GM21423 (cell line): ENCODE results near the gene EML2.

Source experiments
- ATAC-seq: cut with Tn5 transposase; IDR thresholded peaks from one replicate; pipeline ENCODE4 v1.9.1; 2021; ENCODE audit warnings: mild to moderate bottlenecking, moderate library complexity; ENCODE audit not compliant: unreplicated experiment

Gene EML2

DNA sequence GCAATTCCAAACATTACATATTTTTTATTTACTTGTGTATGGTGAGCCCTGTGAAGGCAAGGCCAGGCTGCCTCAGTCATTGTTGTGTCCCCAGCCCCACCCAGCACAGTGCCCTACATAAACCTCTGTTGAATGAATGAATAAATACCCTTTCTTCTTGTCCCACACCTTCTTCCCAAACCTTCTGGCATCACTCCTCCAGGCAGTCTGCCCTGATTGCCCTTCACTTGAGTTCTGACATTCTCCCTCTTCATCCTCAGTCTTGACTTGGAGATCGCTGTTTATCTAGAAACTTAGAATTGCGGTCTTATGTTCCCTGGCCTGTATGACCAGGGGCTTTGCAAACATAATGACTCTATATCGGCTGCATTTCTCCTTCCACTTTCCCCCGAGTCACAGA is 49.4 kb downstream of the EML2 start:
- no peak for ATAC-seq

GRCh38 chr19:45587873-45588272 is 51.3 kb downstream of the EML2 start:
- ATAC-seq, result no peak

GRCh38 chr19:45585158-45585577 is 54.0 kb downstream of the EML2 start:
- no peak for ATAC-seq

GRCh38 chr19:45584332-45585157 is 54.7 kb downstream of the EML2 start, which contains the start of gene OPA3:
Gene OPA3 (minus strand): TSS chr19:45584802. CDS start chr19:45584764, 38 bp downstream.
- peak; percentile 87 for ATAC-seq

DNA sequence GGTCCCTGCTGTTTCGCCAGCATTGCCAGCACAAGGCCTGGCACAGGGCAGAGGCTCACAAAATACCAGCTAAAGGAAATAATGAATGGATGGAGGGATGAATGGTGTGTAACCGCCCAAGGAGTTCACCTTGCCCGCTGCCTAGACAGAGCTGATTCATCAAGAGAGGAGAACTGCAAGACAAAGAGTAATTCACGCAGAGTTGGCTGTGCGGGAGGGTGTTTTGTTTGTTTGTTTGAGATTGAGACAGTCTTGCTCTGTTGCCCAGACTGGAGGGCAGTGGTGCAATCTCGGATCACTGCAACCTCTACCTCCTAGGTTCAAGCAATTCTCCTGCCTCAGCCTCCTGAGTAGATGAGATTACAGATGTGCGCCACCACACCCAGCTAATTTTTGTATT is 57.6 kb downstream of the EML2 start:
- ATAC-seq, result no peak

DNA sequence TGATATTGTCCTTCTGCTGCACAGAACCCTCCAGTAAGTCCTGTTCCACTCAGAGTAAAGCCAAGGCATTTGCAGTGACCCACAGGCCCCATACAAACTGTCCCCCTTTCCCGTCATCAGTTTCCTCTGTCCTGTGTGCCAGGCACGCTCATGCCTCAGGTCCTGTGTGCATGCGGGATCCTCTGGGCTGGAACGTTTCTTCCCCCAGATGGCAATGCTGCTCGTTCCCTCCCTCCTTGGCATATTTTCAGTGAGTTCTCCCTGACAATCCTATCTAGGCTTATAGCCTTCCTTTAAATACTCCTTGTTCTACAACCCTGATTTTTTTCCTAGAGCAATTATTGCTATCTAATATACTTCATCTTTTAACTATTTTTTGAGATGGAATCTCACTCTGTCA is 60.3 kb downstream of the EML2 start:
- ATAC-seq, result no peak

GRCh38 chr19:45577111-45577905 is 61.9 kb downstream of the EML2 start:
- no peak for ATAC-seq

DNA sequence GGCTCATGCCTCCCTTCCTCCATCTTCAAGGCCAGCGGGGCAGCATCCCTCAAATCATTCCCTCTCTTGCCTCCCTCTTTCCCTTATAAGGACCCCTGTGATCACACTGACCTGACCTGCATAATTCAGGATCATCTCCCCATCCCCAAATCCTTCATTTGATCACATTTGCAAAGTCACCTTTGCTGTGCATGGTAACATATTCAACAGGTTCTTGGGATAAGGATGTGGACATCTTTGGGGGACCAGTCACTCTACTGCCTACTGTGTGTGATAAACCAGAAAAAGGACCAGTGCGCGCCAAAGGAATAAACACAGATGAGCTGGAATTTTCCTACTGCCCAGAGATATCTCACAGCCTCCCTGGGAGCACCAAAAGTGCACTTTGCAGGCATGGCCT is 62.5 kb downstream of the EML2 start:
- no peak for ATAC-seq

DNA sequence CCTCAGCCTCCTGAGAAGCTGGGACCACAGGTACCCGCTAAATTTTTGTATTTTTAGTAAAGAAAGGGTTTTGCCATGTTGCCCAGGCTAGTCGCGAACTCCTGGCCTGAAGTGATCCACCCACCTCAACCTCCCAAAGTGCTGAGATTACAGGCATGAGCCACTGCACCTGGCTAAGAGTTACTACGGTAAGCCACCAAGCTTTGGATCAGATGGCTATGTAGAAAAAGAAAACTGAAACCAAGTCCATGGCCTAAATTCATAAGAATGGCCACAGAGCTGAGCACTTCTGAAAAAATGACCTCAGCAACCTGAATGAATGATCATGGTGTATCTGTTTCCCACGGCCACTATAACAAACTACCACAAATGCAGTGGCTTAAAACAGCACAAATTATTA is 64.0 kb downstream of the EML2 start:
- ATAC-seq, result no peak

DNA sequence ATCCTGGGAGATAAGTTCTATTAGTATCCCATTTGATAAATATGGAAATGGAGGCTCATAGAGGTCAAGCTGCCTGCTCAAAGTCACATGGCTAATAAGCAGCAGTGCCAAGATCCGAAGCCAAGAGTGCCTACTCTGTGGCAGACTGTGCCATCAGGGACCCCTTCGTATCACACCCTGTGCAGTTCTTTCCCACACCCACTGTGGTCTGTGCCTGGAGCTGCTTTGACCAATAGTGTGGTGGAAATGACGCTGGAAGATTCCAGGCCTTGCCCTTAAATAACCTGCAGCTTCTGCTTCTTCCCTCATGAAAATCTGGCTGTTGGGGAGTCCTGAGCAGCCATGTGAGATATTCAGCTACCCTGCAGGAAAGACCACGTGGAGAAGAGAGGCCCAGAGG is 64.7 kb downstream of the EML2 start:
- ATAC-seq, result no peak

- ATAC-seq, result no peak
Measured at GRCh38 chr19:45571457-45572220, 67.6 kb downstream of the EML2 start.

DNA sequence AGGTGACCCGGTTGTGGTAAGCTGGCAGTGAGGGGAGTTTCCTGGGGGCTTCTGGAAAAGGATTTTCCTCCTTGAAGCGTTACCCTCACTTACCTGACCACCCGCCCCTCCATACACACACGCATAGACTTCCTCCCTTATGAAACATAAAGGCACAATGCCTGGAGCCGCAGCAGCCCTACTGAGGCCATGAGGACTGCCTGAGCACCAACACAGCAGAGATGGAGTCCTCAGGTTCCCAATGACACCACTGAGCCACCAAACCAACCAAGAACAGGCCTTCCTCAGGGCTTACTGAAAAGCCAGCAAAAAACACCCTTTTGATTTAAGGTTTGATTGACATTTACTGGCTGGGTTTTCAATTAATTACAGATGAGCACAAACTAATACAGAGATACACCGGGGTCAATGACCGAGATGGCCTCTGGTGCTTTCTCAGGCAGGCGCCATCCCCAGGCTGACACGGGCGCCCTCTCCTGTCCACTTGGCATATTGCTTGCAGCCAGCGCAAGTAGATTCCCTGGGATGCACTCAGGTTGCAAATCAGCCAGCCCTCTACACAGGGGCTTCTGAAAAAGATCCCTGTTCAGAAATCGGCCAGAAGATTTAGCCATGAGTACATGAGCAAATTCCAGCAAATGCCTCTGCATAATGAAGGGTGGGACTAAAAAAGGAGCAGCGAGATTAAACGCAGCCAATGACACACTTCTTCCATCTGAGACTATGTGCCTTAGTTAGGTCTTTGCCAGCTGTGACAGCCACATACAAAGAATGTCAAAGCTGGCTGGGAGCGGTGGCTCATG is 69.4 kb downstream of the EML2 start:
- ATAC-seq, result no peak

GRCh38 chr19:45568732-45569131 is 70.5 kb downstream of the EML2 start:
- ATAC-seq, result no peak

GRCh38 chr19:45567609-45568008 is 71.6 kb downstream of the EML2 start:
- no peak for ATAC-seq

GRCh38 chr19:45564131-45564780 is 74.9 kb downstream of the EML2 start:
- ATAC-seq, result no peak

DNA sequence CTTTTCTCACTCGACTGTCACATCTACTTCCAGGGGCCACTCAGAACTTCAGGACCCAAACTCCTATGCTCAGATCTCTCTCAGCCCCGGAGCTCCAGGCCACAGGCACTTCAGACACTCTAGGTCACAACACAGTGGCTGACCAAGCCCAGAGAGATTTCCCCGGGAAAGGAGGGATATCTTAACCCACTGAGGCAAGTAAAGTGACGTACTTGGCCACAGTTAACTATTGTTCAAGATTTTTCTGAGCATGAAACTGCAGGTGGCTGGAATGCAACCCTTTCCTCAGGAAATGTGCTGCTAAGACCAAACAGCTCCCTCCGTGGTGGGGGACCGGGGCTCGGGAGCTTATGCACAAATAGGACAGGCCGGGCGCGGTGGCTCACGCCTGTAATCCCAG is 78.5 kb downstream of the EML2 start:
- ATAC-seq, result no peak

- no peak for ATAC-seq
Measured at GRCh38 chr19:45560038-45560437, 79.2 kb downstream of the EML2 start.
